Astrocyte (in vitro differentiated cells and primary cell): ENCODE measurements around the gene HSPA1B. TPM values are rescaled to one million over a fixed set of nuclear protein-coding genes. Genes with fewer than 3 reads are reported as not detected.
"Not testable (repeated sequence)": the region's sequence is repeated elsewhere in the genome, so short reads cannot be mapped to it uniquely, and the experiment has no call there.

Experiments
- DNase-seq: peaks from one replicate; pipeline ENCODE4 v3.0.0-alpha.2; 2010; ENCODE audit warnings: low read depth
- FAIRE-seq: peaks from 2 replicates; lab custom pipeline; 2011; peaks lifted over from hg19 to GRCh38; lab: Jason Lieb, UNC
- H2AFZ ChIP-seq: 2 replicates; pipeline ENCODE4 v1.6.0; 2012; ENCODE audit warnings: low read depth, low read length, inconsistent platforms
- H3K27ac ChIP-seq: 2 replicates; pipeline ENCODE4 v1.5.1; 2011; ENCODE audit warnings: low read depth, low read length, inconsistent platforms
- H3K27me3 ChIP-seq: 2 replicates; pipeline ENCODE4 v1.6.0; 2011; ENCODE audit warnings: low read length, inconsistent platforms; ENCODE audit not compliant: insufficient read depth
- H3K36me3 ChIP-seq: 2 replicates; pipeline ENCODE4 v1.5.1; 2011; ENCODE audit warnings: low read length, inconsistent platforms; ENCODE audit not compliant: insufficient read depth
- H3K4me1 ChIP-seq: 2 replicates; pipeline ENCODE4 v1.5.1; 2011; ENCODE audit warnings: low read length, inconsistent platforms; ENCODE audit not compliant: insufficient read depth
- H3K4me2 ChIP-seq: 2 replicates; pipeline ENCODE4 v1.6.0; 2012; ENCODE audit warnings: low read length, inconsistent platforms
- H3K4me3 ChIP-seq: 2 replicates; pipeline ENCODE4 v1.5.1; 2011; ENCODE audit warnings: low read depth, mild to moderate bottlenecking, low read length, inconsistent platforms; ENCODE audit not compliant: insufficient read depth
- H3K79me2 ChIP-seq: 2 replicates; pipeline ENCODE4 v1.6.0; 2012; ENCODE audit warnings: mild to moderate bottlenecking, low read length, inconsistent platforms; ENCODE audit not compliant: insufficient read depth
- H3K9ac ChIP-seq: 2 replicates; pipeline ENCODE4 v1.6.0; 2012; ENCODE audit warnings: mild to moderate bottlenecking, low read length, inconsistent platforms
- H3K9me3 ChIP-seq: 2 replicates; pipeline ENCODE4 v1.5.1; 2012; ENCODE audit warnings: low read depth, mild to moderate bottlenecking, low read length, inconsistent platforms; ENCODE audit not compliant: insufficient read depth
- H4K20me1 ChIP-seq: 2 replicates; pipeline ENCODE4 v1.6.0; 2012; ENCODE audit warnings: low read length, inconsistent platforms; ENCODE audit not compliant: insufficient read depth
- H3K27ac Mint-ChIP-seq: one replicate; pipeline ENCODE4 v1.8.0; 2021; ENCODE audit warnings: mild to moderate bottlenecking, mixed read lengths; ENCODE audit not compliant: unreplicated experiment
- H3K27me3 Mint-ChIP-seq: one replicate; pipeline ENCODE4 v1.8.0; 2021; ENCODE audit warnings: low read depth, mixed read lengths; ENCODE audit not compliant: unreplicated experiment
- H3K36me3 Mint-ChIP-seq: one replicate; pipeline ENCODE4 v1.8.0; 2021; ENCODE audit warnings: low read depth, mixed read lengths; ENCODE audit not compliant: unreplicated experiment
- H3K4me1 Mint-ChIP-seq: one replicate; pipeline ENCODE4 v1.8.0; 2021; ENCODE audit warnings: low read depth, mixed read lengths; ENCODE audit not compliant: unreplicated experiment
- H3K4me3 Mint-ChIP-seq: one replicate; pipeline ENCODE4 v1.8.0; 2021; ENCODE audit warnings: mild to moderate bottlenecking, moderate library complexity, mixed read lengths; ENCODE audit not compliant: unreplicated experiment
- H3K9me3 Mint-ChIP-seq: one replicate; pipeline ENCODE4 v1.8.0; 2021; ENCODE audit warnings: mild to moderate bottlenecking, mixed read lengths; ENCODE audit not compliant: unreplicated experiment
- CTCF ChIP-seq: IDR thresholded peaks from 2 replicates; pipeline ENCODE4 v1.5.1; 2011; ENCODE audit warnings: low read depth, mild to moderate bottlenecking, inconsistent platforms, low read length, moderate library complexity; ENCODE audit not compliant: insufficient read depth
- EZH2 ChIP-seq: IDR thresholded peaks from 2 replicates; pipeline ENCODE4 v1.6.1; 2012; ENCODE audit warnings: mild to moderate bottlenecking, low read length, inconsistent platforms; ENCODE audit not compliant: insufficient read depth
- total RNA-seq: library from RNA; stranded (reverse); gene quantifications from 2 replicates; pipeline ENCODE4 v1.2.1, GENCODE V29; 2021

HSPA1B gene
- total RNA-seq, 1 donor from 2014 or later, result 77.2 TPM

- Histone ChIP-seq H4K20me1 (peaks cover 57% of the 10 kb centered on the region), H2AFZ (no peak overlapping the region), H3K27ac (peak overlapping the region; percentile 54), H3K4me2 (peak overlapping the region; percentile 100), H3K4me1 (peaks cover 29% of the 10 kb centered on the region), H3K9me3 (no peaks in the 10 kb centered on the region), H3K27me3 (no peaks in the 10 kb centered on the region), H3K4me3 (peak overlapping the region; percentile 93), H3K79me2 (peaks cover 52% of the 10 kb centered on the region), H3K36me3 (peaks cover 36% of the 10 kb centered on the region), H3K9ac (peak overlapping the region; percentile 91)
- FAIRE-seq (no peak), DNase-seq (no peak)
- peaks cover 14% of the 10 kb centered on the region for H3K4me1 Mint-ChIP-seq
- peak overlapping the region; percentile 75 for H3K27ac Mint-ChIP-seq
- H3K9me3 Mint-ChIP-seq, result no peaks in the 10 kb centered on the region
- no peaks in the 10 kb centered on the region for H3K27me3 Mint-ChIP-seq
- TF ChIP-seq CTCF, result no peak
- no peak for TF ChIP-seq EZH2
- peaks cover 36% of the 10 kb centered on the region for H3K36me3 Mint-ChIP-seq
- H3K4me3 Mint-ChIP-seq, result peak overlapping the region; percentile 97
Observed at GRCh38 chr6:31836474-31837368, 9.2 kb downstream of the HSPA1B start.

- H3K9ac ChIP-seq, result peak overlapping the region; percentile 91
- DNase-seq, result no peak
- H3K36me3 Mint-ChIP-seq, result peaks cover 36% of the 10 kb centered on the region
- H3K4me1 ChIP-seq, result peaks cover 29% of the 10 kb centered on the region
- H3K4me3 Mint-ChIP-seq, result peak overlapping the region; percentile 97
- peak overlapping the region; percentile 93 for H3K4me3 ChIP-seq
- peak overlapping the region; percentile 100 for H3K4me2 ChIP-seq
- FAIRE-seq, result no peak
- no peaks in the 10 kb centered on the region for H3K9me3 ChIP-seq
- H2AFZ ChIP-seq, result no peak overlapping the region
- no peaks in the 10 kb centered on the region for H3K27me3 ChIP-seq
- H3K36me3 ChIP-seq, result peaks cover 36% of the 10 kb centered on the region
- no peak for TF ChIP-seq CTCF
- TF ChIP-seq EZH2, result no peak
- H3K27me3 Mint-ChIP-seq, result no peaks in the 10 kb centered on the region
- peak overlapping the region; percentile 13 for H3K27ac Mint-ChIP-seq
- peaks cover 14% of the 10 kb centered on the region for H3K4me1 Mint-ChIP-seq
- H4K20me1 ChIP-seq, result peaks cover 57% of the 10 kb centered on the region
- H3K79me2 ChIP-seq, result peaks cover 50% of the 10 kb centered on the region
- no peaks in the 10 kb centered on the region for H3K9me3 Mint-ChIP-seq
- peak overlapping the region; percentile 54 for H3K27ac ChIP-seq
Observed at GRCh38 chr6:31837369-31838113, 10.0 kb downstream of the HSPA1B start.

DNA sequence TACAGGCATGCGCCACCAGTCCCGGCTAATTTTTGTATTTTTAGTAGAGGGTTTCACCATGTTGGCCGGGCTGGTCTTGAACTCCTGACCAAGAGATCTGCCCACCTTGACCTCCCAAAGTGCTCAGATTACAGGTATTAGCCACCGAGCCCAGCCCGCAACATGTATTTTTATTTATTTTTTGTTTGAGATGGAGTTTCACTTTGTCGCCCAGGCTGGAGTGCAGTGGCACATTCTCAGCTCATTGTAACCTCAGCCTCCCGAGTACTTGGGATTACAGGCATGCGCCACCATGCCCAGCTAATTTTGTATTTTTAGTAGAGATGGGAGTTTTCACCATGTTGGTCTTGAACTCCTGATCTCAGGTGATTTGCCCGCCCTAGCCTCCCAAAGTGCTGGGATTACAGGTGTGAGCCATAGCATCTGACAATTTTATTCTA is 10.6 kb downstream of the HSPA1B start:
- H3K9me3 Mint-ChIP-seq, H2AFZ ChIP-seq, H3K27me3 Mint-ChIP-seq, H3K9me3 ChIP-seq, H3K27me3 ChIP-seq, H3K27ac Mint-ChIP-seq, FAIRE-seq, DNase-seq, H3K27ac ChIP-seq: not testable (repeated sequence)
- H3K4me1 Mint-ChIP-seq, result peaks cover 14% of the 10 kb centered on the region
- peak overlapping the region; percentile 100 for H3K4me2 ChIP-seq
- peaks cover 29% of the 10 kb centered on the region for H3K4me1 ChIP-seq
- peaks cover 36% of the 10 kb centered on the region for H3K36me3 ChIP-seq
- H3K79me2 ChIP-seq, result peaks cover 50% of the 10 kb centered on the region
- H3K4me3 ChIP-seq, result peak overlapping the region; percentile 93
- peaks cover 36% of the 10 kb centered on the region for H3K36me3 Mint-ChIP-seq
- H3K4me3 Mint-ChIP-seq, result peak overlapping the region; percentile 97
- H3K9ac ChIP-seq, result peak overlapping the region; percentile 91
- peaks cover 57% of the 10 kb centered on the region for H4K20me1 ChIP-seq
